ENCODE results near the gene LHFPL6. TPM values are rescaled to one million over a fixed set of nuclear protein-coding genes. Genes with fewer than 3 reads are reported as not detected.

The LHFPL6 gene
- total and polyA plus RNA-seq, 10 of the 15 experiments (the other 5 are each of a cell fraction or from before 2014, with no cell fraction given): 0.11 to 4.6 (median 0.41) TPM

DNA sequence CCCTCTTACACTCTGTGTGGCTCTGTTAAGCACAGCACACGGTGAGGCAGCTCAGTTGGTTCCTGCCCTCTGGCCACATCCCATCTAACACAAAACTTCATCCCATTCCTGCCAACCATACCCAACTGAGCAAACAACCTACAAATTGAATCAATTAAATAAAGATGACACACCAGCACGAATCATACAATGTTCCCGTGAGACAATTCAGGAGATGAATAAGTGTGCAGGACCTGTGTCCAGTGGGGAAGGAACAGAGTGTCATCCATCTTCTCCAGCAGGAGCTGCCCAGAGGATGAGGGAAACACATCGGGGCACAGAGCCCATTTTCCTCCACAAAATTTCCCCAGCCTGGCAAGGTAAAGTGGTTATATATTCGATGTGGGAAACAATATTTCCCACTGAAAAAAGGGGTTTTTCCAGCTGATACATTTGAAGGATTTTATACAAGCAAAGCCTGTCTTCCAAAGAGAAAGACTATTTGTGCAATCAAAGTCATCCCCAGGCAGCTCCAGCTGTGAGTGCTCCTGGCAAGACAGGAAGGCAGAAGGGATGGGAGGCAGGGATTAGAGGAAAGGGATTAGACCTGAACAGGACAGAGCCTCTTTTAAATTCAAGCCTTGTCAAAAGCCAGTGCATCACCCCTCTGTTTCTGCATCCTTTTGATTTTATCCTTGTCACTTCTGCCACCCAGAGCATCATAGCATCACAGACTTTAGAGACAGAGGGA is 240.2 kb downstream of the LHFPL6 start:
- Histone ChIP-seq H2AFZ (ENCODE audit: control insufficient read depth, low read depth, low read length) (no peak overlapping the region), H3K27me3 (replicated peaks in 1 of 2; ENCODE audit: control insufficient read depth in 2 of 2, insufficient read depth in 2 of 2, low read length in 1 of 2) (no peaks in the 10 kb centered on the region), H3K27ac (ENCODE audit: control insufficient read depth, insufficient read depth) (no peak overlapping the region), H3K36me3 (ENCODE audit: control insufficient read depth in 2 of 2, insufficient read depth in 2 of 2, low read length in 1 of 2) (no peaks in the 10 kb centered on the region), H3K79me2 (ENCODE audit: control insufficient read depth, insufficient read depth, low read length) (no peaks in the 10 kb centered on the region), H4K20me1 (ENCODE audit: control insufficient read depth, insufficient read depth) (no peaks in the 10 kb centered on the region), H3K4me3 (no peak overlapping the region), H3K9me3 (replicated peaks; ENCODE audit: control insufficient read depth, insufficient read depth, low read length) (no peaks in the 10 kb centered on the region), H3K4me1 (ENCODE audit: control insufficient read depth, insufficient read depth, low read length) (no peaks in the 10 kb centered on the region), H3K4me2 (ENCODE audit: control insufficient read depth, insufficient read depth) (no peak overlapping the region), H3K9ac (ENCODE audit: control insufficient read depth, insufficient read depth, low read length) (no peak overlapping the region)
- ATAC-seq (no peak), FAIRE-seq (no peak), DNase-seq (ENCODE audit: low read depth, low spot score) (no peak)
- in situ Hi-C loops (cut with MboI): no loop called here
- POLR2A ChIA-PET: no interaction called here
- CTCF ChIA-PET: no interaction called here
- 51% methylated on average over 5 of the region's 5 CpGs for WGBS (ENCODE audit: insufficient coverage, insufficient replicate concordance, low lambda C conversion rate, missing lambda C conversion rate)
- intact Hi-C loops (cut with micrococcal nuclease; ENCODE audit: unreplicated experiment): no loop called here
- BruUV-seq (replicated peaks): no TSS peak
- SMC1A ChIA-PET (ENCODE audit: uncharacterized antibody, unreplicated experiment): no interaction called here
- TF ChIP-seq, protein P1, sequence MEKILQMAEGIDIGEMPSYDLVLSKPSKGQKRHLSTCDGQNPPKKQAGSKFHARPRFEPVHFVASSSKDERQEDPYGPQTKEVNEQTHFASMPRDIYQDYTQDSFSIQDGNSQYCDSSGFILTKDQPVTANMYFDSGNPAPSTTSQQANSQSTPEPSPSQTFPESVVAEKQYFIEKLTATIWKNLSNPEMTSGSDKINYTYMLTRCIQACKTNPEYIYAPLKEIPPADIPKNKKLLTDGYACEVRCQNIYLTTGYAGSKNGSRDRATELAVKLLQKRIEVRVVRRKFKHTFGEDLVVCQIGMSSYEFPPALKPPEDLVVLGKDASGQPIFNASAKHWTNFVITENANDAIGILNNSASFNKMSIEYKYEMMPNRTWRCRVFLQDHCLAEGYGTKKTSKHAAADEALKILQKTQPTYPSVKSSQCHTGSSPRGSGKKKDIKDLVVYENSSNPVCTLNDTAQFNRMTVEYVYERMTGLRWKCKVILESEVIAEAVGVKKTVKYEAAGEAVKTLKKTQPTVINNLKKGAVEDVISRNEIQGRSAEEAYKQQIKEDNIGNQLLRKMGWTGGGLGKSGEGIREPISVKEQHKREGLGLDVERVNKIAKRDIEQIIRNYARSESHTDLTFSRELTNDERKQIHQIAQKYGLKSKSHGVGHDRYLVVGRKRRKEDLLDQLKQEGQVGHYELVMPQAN (conservative IDR thresholded peaks at IDR 0.05): no peak
- TF ChIP-seq NR2C2 (IDR thresholded peaks at IDR 0.05; ENCODE audit: borderline replicate concordance, control insufficient read depth, insufficient read length, low read depth): no peak
- TF ChIP-seq HDGF (IDR thresholded peaks at IDR 0.05): no peak
- no peak for TF ChIP-seq HSF1 (IDR thresholded peaks at IDR 0.05; ENCODE audit: low read depth, low read length)
- TF ChIP-seq RAD21 (IDR thresholded peaks at IDR 0.05; ENCODE audit: insufficient read depth, low read depth, low read length): no peak
- TF ChIP-seq SMARCA5 (IDR thresholded peaks at IDR 0.05): no peak
- no peak for TF ChIP-seq RFX5 (IDR thresholded peaks at IDR 0.05; ENCODE audit: low read depth, low read length)
- no peak for TF ChIP-seq ASH2L (IDR thresholded peaks at IDR 0.05; ENCODE audit: borderline replicate concordance, low read depth)
- RAD21 ChIA-PET (ENCODE audit: unreplicated experiment): no interaction called here
